Endothelial cell of umbilical vein (primary cell): ENCODE measurements around the gene SAP25. TPM values are rescaled to one million over a fixed set of nuclear protein-coding genes. Genes with fewer than 3 reads are reported as not detected.

ENCODE experiments used
- BruUV-seq: library from RNA; stranded (reverse); fragments of 400-500 nt; replicated peaks from 2 replicates; lab custom pipeline; 2021; lab: Mats Ljungman, UMichigan
- CTCF ChIA-PET: fragments of 300-600, 350-600 bp; sonication (Branson Sonifier 250); formaldehyde crosslinking; loops from one replicate; lab custom pipeline; 2021; ENCODE audit warnings: antibody characterized with exemption, inconsistent platforms; lab: Charles Lee
- POLR2A ChIA-PET: fragments of 300-600, 350-600 bp; sonication (Branson Sonifier 250); formaldehyde crosslinking; loops from one replicate; lab custom pipeline; 2021; ENCODE audit warnings: antibody characterized with exemption, inconsistent platforms; lab: Charles Lee
- DNase-seq: peaks from one replicate; pipeline ENCODE4 v3.0.0-alpha.2; 2011; ENCODE audit warnings: low read depth, low spot score
- FAIRE-seq: peaks from 2 replicates; lab custom pipeline; 2011; peaks lifted over from hg19 to GRCh38; lab: Jason Lieb, UNC
- H2AFZ ChIP-seq: 2 replicates; pipeline ENCODE4 v1.6.0; 2012; ENCODE audit warnings: low read depth, low read length, control low read depth, inconsistent platforms
- H3K27ac ChIP-seq: 2 replicates; pipeline ENCODE4 v1.5.1; 2011; ENCODE audit warnings: low read depth, mild to moderate bottlenecking, control low read depth, low read length, moderate library complexity; ENCODE audit not compliant: insufficient read depth
- H3K27me3 ChIP-seq, 2 experiments: 2 replicates each; pipeline versions ENCODE4 v1.6.0 to v1.6.1; 2011; ENCODE audit warnings: low read length in 2 of 2, mixed read lengths in 1 of 2; ENCODE audit not compliant: control insufficient read depth in 2 of 2, insufficient read depth in 2 of 2
- H3K36me3 ChIP-seq, 2 experiments: 2 replicates in 1 of 2; 3 replicates in 1 of 2; pipeline ENCODE4 v1.5.1; 2011; ENCODE audit warnings: low read length in 2 of 2, mild to moderate bottlenecking in 1 of 2, moderate library complexity in 1 of 2; ENCODE audit not compliant: control insufficient read depth in 2 of 2, insufficient read depth in 2 of 2; ENCODE audit errors: extremely low read depth in 1 of 2
- H3K4me1 ChIP-seq: 3 replicates; pipeline ENCODE4 v1.5.1; 2011; ENCODE audit warnings: mild to moderate bottlenecking, low read length; ENCODE audit not compliant: control insufficient read depth, insufficient read depth; ENCODE audit errors: extremely low read depth
- H3K4me2 ChIP-seq: 2 replicates; pipeline ENCODE4 v1.6.1; 2011; ENCODE audit warnings: low read length, control low read depth, mixed read lengths; ENCODE audit not compliant: insufficient read depth
- H3K4me3 ChIP-seq, 3 experiments: fragments of 200-600 bp in 1 of 3; sonication (generic), shearing (Covaris generic) in 1 of 3; replicated peaks in 1 of 3; 2 replicates each; pipeline ENCODE4 v1.5.1; 2011 to 2016; ENCODE audit warnings: control low read depth in 3 of 3, low read length in 3 of 3, mild to moderate bottlenecking in 2 of 3, inconsistent platforms in 1 of 3, low read depth in 1 of 3, moderate library complexity in 1 of 3; ENCODE audit not compliant: insufficient read depth in 1 of 3
- H3K79me2 ChIP-seq: 2 replicates; pipeline ENCODE4 v1.6.0; 2012; ENCODE audit warnings: low read length, inconsistent platforms; ENCODE audit not compliant: control insufficient read depth, insufficient read depth
- H3K9ac ChIP-seq: replicated peaks from 2 replicates; pipeline ENCODE3; 2011; ENCODE audit warnings: low read length, control low read depth; ENCODE audit not compliant: insufficient read depth; ENCODE audit errors: extremely low read depth
- H3K9me1 ChIP-seq: replicated peaks from 3 replicates; pipeline ENCODE4 v1.6.0; 2011; ENCODE audit warnings: mild to moderate bottlenecking, low read length; ENCODE audit not compliant: control insufficient read depth, insufficient read depth; ENCODE audit errors: extremely low read depth
- H3K9me3 ChIP-seq: replicated peaks from 2 replicates; pipeline ENCODE4 v1.5.1; 2012; ENCODE audit warnings: low read length, inconsistent platforms; ENCODE audit not compliant: control insufficient read depth, insufficient read depth
- H4K20me1 ChIP-seq: replicated peaks from 2 replicates; pipeline ENCODE3; 2011; ENCODE audit warnings: mild to moderate bottlenecking, low read length; ENCODE audit not compliant: control insufficient read depth, insufficient read depth; ENCODE audit errors: extremely low read depth
- CTCF ChIP-seq, 2 donors: IDR thresholded peaks; 1 replicate in 1 of 2; 2 replicates in 1 of 2; pipeline ENCODE4 v1.5.1; 2011; ENCODE audit warnings: low read length in 2 of 2, mild to moderate bottlenecking in 2 of 2, moderate library complexity in 2 of 2, control low read depth in 1 of 2, inconsistent platforms in 1 of 2, low read depth in 1 of 2; ENCODE audit not compliant: insufficient read depth in 1 of 2; ENCODE audit errors: extremely low read depth in 1 of 2
- EZH2 ChIP-seq: IDR thresholded peaks from 2 replicates; pipeline ENCODE4 v1.6.1; 2012; ENCODE audit warnings: borderline replicate concordance, low read depth, mild to moderate bottlenecking, moderate library complexity, low read length, inconsistent platforms; ENCODE audit not compliant: severe bottlenecking
- FOS ChIP-seq: IDR thresholded peaks from 2 replicates; pipeline ENCODE4 v1.6.1; 2011; ENCODE audit warnings: mild to moderate bottlenecking, low read length, moderate library complexity, borderline replicate concordance; ENCODE audit not compliant: insufficient read depth
- GATA2 ChIP-seq: IDR thresholded peaks from 2 replicates; pipeline ENCODE4 v1.7.0; 2011; ENCODE audit warnings: low read depth, mild to moderate bottlenecking, moderate library complexity, mixed read lengths, low read length; ENCODE audit not compliant: insufficient read length, insufficient read depth
- JUN ChIP-seq: IDR thresholded peaks from 2 replicates; pipeline ENCODE4 v1.6.1; 2011; ENCODE audit warnings: borderline replicate concordance, low read depth; ENCODE audit not compliant: insufficient read length, insufficient read depth
- MYC ChIP-seq: IDR thresholded peaks from one replicate; pipeline ENCODE4 v1.6.1; 2011; ENCODE audit warnings: mild to moderate bottlenecking, low read depth, low read length
- POLR2A ChIP-seq: IDR thresholded peaks from 2 replicates; pipeline ENCODE4 v1.6.1; 2012; ENCODE audit warnings: low read depth, mild to moderate bottlenecking, control low read depth, low read length
- POLR2AphosphoS5 ChIP-seq: IDR thresholded peaks from 2 replicates; pipeline ENCODE4 v1.6.1; 2012; ENCODE audit warnings: low read depth, mild to moderate bottlenecking, control low read depth, low read length, moderate library complexity; ENCODE audit not compliant: insufficient read depth
- dilution Hi-C: fragments of 300-500 bp; cut with MboI; formaldehyde crosslinking; loops from one replicate; pipeline ENCODE4 v1.15.0; 2019; ENCODE audit warnings: low sequenced_read_pairs; ENCODE audit not compliant: extremely low pct_ligation_motif_present
- intact Hi-C: fragments of 100-400 bp; cut with micrococcal nuclease; formaldehyde crosslinking; loops from one replicate; pipeline ENCODE4 v1.10.0; 2022
- polyA plus RNA-seq, 4 experiments: library from polyadenylated mRNA; depleted of rRNA in 3 of 4; stranded (reverse) in 3 of 4; unstranded in 1 of 4; fragments of >200 nt; gene quantifications; 2 replicates each; pipeline versions ENCODE4 v1.2.1 to v1.2.3, GENCODE V29; 2011 to 2012; ENCODE audit warnings: missing spikeins in 1 of 4
- total RNA-seq: library from RNA; stranded (reverse); gene quantifications from 2 replicates; pipeline ENCODE4 v1.2.3, GENCODE V29; 2021
- TF ChIP-seq, protein P1 (sequence below): IDR thresholded peaks from 2 replicates; pipeline ENCODE4 v1.6.1; 2011; ENCODE audit not compliant: insufficient read depth, insufficient read length

The SAP25 gene
- total and polyA plus RNA-seq, 2 donors (not counting 3 experiments of a cell fraction or from before 2014, with no cell fraction given), result 3.2 TPM

- Histone ChIP-seq H3K27ac (no peak overlapping the region), H3K4me1 (no peaks in the 10 kb centered on the region), H3K27me3 (peaks cover 0 to 2% of the 10 kb centered on the region in 2 experiments), H3K36me3 (no peaks in the 10 kb centered on the region), H3K9ac (no peak overlapping the region), H3K79me2 (no peaks in the 10 kb centered on the region), H3K4me3 (no peak overlapping the region), H4K20me1 (no peaks in the 10 kb centered on the region), H3K9me1 (no peaks in the 10 kb centered on the region), H3K4me2 (no peak overlapping the region), H3K9me3 (no peaks in the 10 kb centered on the region), H2AFZ (no peak overlapping the region)
- ChIA-PET POLR2A (interaction anchor here (0.7 kb wide), 1 partner anchor 14 kb away, joined by 3 read pairs; no protein-coding TSS in a partner anchor), CTCF (interaction anchor here (0.6 to 1.8 kb wide), 2 partner anchors 9 to 107 kb away, joined by 3 to 8 read pairs; partner anchors contain the start of gene POP7)
- TF ChIP-seq POLR2A (no peak), JUN (no peak), CTCF (IDR thresholded peaks at IDR 0.05; ENCODE audit: extremely low read depth in 1 of 2, insufficient read depth in 1 of 2, low read depth in 1 of 2, low read length in 2 of 2) (no peak), FOS (no peak), EZH2 (no peak), GATA2 (no peak), MYC (no peak), POLR2AphosphoS5 (no peak)
- TF ChIP-seq, protein P1, sequence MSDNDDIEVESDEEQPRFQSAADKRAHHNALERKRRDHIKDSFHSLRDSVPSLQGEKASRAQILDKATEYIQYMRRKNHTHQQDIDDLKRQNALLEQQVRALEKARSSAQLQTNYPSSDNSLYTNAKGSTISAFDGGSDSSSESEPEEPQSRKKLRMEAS, result no peak
- intact Hi-C loops, result no loop called here
- DNase-seq, result no peak
- dilution Hi-C loops, result no loop called here
- no peak for FAIRE-seq
- BruUV-seq, result no TSS peak
Observed at GRCh38 chr7:100598425-100598824, 24.7 kb upstream of the SAP25 start.
